GM12878 (cell line): ENCODE results near the gene TBC1D12. TPM values are rescaled to one million over a fixed set of nuclear protein-coding genes. Genes with fewer than 3 reads are reported as not detected.

Experiments used
- BHLHE40 ChIP-seq, 2 experiments: fragments of 450-650 bp in 1 of 2; IDR thresholded peaks; 2 replicates each; pipeline ENCODE4 v1.6.1; 2011 to 2017; ENCODE audit warnings: low read depth in 2 of 2, borderline replicate concordance in 1 of 2, improper control_type of control experiment in 1 of 2, low read length in 1 of 2, mild to moderate bottlenecking in 1 of 2
- CBFB ChIP-seq: IDR thresholded peaks from 2 replicates; pipeline ENCODE4 v1.6.1; 2016; ENCODE audit warnings: antibody characterized with exemption, low read depth
- CBX3 ChIP-seq: fragments of 200-600 bp; sonication (generic); IDR thresholded peaks from 2 replicates; pipeline ENCODE4 v1.6.1; 2016; ENCODE audit warnings: low read depth, borderline replicate concordance
- EGR1 ChIP-seq, 2 experiments: IDR thresholded peaks; 1 replicate in 1 of 2; 2 replicates in 1 of 2; pipeline ENCODE4 v1.6.1; 2011 to 2012; ENCODE audit warnings: low read depth in 2 of 2, low read length in 2 of 2, borderline replicate concordance in 1 of 2, mild to moderate bottlenecking in 1 of 2, moderate library complexity in 1 of 2
- EP300 ChIP-seq, 2 experiments: fragments of 150-350 bp in 1 of 2; IDR thresholded peaks; 2 replicates each; pipeline ENCODE4 v1.6.1; 2011 to 2012; ENCODE audit warnings: low read depth in 2 of 2, low read length in 2 of 2, borderline replicate concordance in 1 of 2, improper control_type of control experiment in 1 of 2, inconsistent platforms in 1 of 2; ENCODE audit not compliant: control insufficient read depth in 1 of 2
- GABPA ChIP-seq: IDR thresholded peaks from 2 replicates; pipeline ENCODE4 v1.6.1; 2014; ENCODE audit warnings: antibody characterized with exemption, low read depth, mild to moderate bottlenecking, inconsistent platforms
- HCFC1 ChIP-seq: fragments of 150-350 bp; IDR thresholded peaks from 2 replicates; pipeline ENCODE4 v1.6.1; 2014; ENCODE audit warnings: low read length
- HDAC6 ChIP-seq: fragments of 200-600 bp; sonication (generic); IDR thresholded peaks from one replicate; pipeline ENCODE4 v1.8.0; 2017; ENCODE audit warnings: antibody characterized with exemption; ENCODE audit not compliant: unreplicated experiment
- IRF3 ChIP-seq: fragments of 450-650 bp; IDR thresholded peaks from 2 replicates; pipeline ENCODE4 v1.6.1; 2014; ENCODE audit warnings: mild to moderate bottlenecking
- MAX ChIP-seq: IDR thresholded peaks from 2 replicates; pipeline ENCODE4 v1.6.1; 2012; ENCODE audit warnings: low read depth, low read length, improper control_type of control experiment
- MTA2 ChIP-seq: fragments of 450-650 bp; IDR thresholded peaks from 2 replicates; pipeline ENCODE4 v1.6.1; 2016; ENCODE audit warnings: low read depth, mild to moderate bottlenecking, moderate library complexity
- MXI1 ChIP-seq: fragments of 150-350 bp; IDR thresholded peaks from 2 replicates; pipeline ENCODE4 v1.6.1; 2011; ENCODE audit warnings: low read depth, mild to moderate bottlenecking, inconsistent platforms, low read length, improper control_type of control experiment
- NR2C1 ChIP-seq: fragments of 450-650 bp; IDR thresholded peaks from 2 replicates; pipeline ENCODE4 v1.6.1; 2017; ENCODE audit warnings: antibody characterized with exemption, mild to moderate bottlenecking, moderate library complexity
- NRF1 ChIP-seq: conservative IDR thresholded peaks from 2 replicates; pipeline ENCODE4 v1.6.1; 2011; ENCODE audit warnings: mild to moderate bottlenecking, low read depth, low read length, improper control_type of control experiment
- PBX3 ChIP-seq: IDR thresholded peaks from 2 replicates; pipeline ENCODE4 v1.6.1; 2011; ENCODE audit warnings: mild to moderate bottlenecking, low read depth, low read length, moderate library complexity; ENCODE audit not compliant: insufficient replicate concordance
- POU2F2 ChIP-seq: IDR thresholded peaks from 3 replicates; pipeline ENCODE4 v1.6.1; 2011; ENCODE audit warnings: low read depth, mild to moderate bottlenecking, low read length, borderline replicate concordance
- RELB ChIP-seq: fragments of 450-650 bp; IDR thresholded peaks from 2 replicates; pipeline ENCODE4 v1.6.1; 2017; ENCODE audit warnings: low read depth, mild to moderate bottlenecking, moderate library complexity
- STAT3 ChIP-seq: IDR thresholded peaks from 2 replicates; pipeline ENCODE4 v1.6.1; 2011; ENCODE audit warnings: low read depth, low read length, improper control_type of control experiment
- TAF1 ChIP-seq: IDR thresholded peaks from 2 replicates; pipeline ENCODE4 v1.6.1; 2011; ENCODE audit warnings: mild to moderate bottlenecking, low read depth, low read length, borderline replicate concordance
- TARDBP ChIP-seq: IDR thresholded peaks from 2 replicates; pipeline ENCODE4 v1.6.1; 2016; ENCODE audit warnings: borderline replicate concordance
- TCF12 ChIP-seq: IDR thresholded peaks from 2 replicates; pipeline ENCODE4 v1.6.1; 2011; ENCODE audit warnings: low read depth, mild to moderate bottlenecking, low read length
- TCF3 ChIP-seq: IDR thresholded peaks from 2 replicates; pipeline ENCODE4 v1.6.1; 2012; ENCODE audit warnings: low read depth, mild to moderate bottlenecking, low read length, borderline replicate concordance; ENCODE audit not compliant: insufficient read depth
- USF1 ChIP-seq: IDR thresholded peaks from 2 replicates; pipeline ENCODE4 v1.6.1; 2011; ENCODE audit warnings: borderline replicate concordance, low read depth, mild to moderate bottlenecking, moderate library complexity, mixed read lengths, low read length; ENCODE audit not compliant: insufficient read depth; ENCODE audit errors: extremely low read length
- YY1 ChIP-seq: IDR thresholded peaks from 2 replicates; pipeline ENCODE4 v1.6.1; 2011; ENCODE audit warnings: low read depth, mild to moderate bottlenecking, low read length
- ZSCAN29 ChIP-seq: fragments of 450-650 bp; IDR thresholded peaks from 2 replicates; pipeline ENCODE4 v1.6.1; 2017; ENCODE audit warnings: mild to moderate bottlenecking, moderate library complexity
- polyA plus RNA-seq, 11 experiments: library from polyadenylated mRNA; depleted of rRNA in 4 of 11; unstranded in 6 of 11; stranded (reverse) in 5 of 11; fragments of >200 nt; fragmentation: Nextera tagmentation in 4 of 11; fragmentation: Illumina TruSeq in 1 of 11; extraction: Ambion mirVana in 4 of 11; extraction: Trizol in 1 of 11; gene quantifications; 1 replicate in 1 of 11; 2 replicates in 10 of 11; pipeline versions ENCODE4 v1.2.1 to v1.2.3, GENCODE V29; 2011 to 2016; ENCODE audit warnings: inconsistent platforms in 2 of 11, missing spikeins in 2 of 11, low read depth in 1 of 11
- total RNA-seq, 4 experiments: library from RNA; depleted of rRNA in 3 of 4; stranded (reverse); fragments of >200 nt in 3 of 4; fragmentation: Illumina TruSeq in 1 of 4; extraction: Trizol in 1 of 4; gene quantifications; 2 replicates each; pipeline versions ENCODE4 v1.2.1 to v1.2.3, GENCODE V29; 2013 to 2021

TBC1D12 gene
- total and polyA plus RNA-seq, 10 of the 15 experiments (the other 5 are each of a cell fraction or from before 2014, with no cell fraction given): 2.6 to 7.5 (median 3.8) TPM

- TF ChIP-seq GABPA (peak; percentile 46; the same call in 1 of the 2 replicates), EP300 (IDR thresholded peaks at IDR 0.05; ENCODE audit: borderline replicate concordance in 1 of 2, control insufficient read depth in 1 of 2, low read depth in 2 of 2, low read length in 2 of 2) (0 out of 4 replicates have a peak, but pooled peaks of 1 of the 2 experiments have one; percentile 7), RELB (peak; percentile 62; the same call in 1 of the 2 replicates), STAT3 (no peak), CBFB (0 out of 2 replicates have a peak, but pooled peaks have one; percentile 33), USF1 (no peak), MTA2 (no peak), TARDBP (no peak), NRF1 (peak; percentile 46), TCF3 (no peak), CBX3 (no peak), MXI1 (peak; percentile 17), HDAC6 (no peak), EGR1 (IDR thresholded peaks at IDR 0.05; ENCODE audit: borderline replicate concordance in 1 of 2, low read depth in 2 of 2, low read length in 2 of 2) (peak in 1 of 2 experiments; percentile 48; a peak in 1 of 3 replicates), TCF12 (peak; percentile 63; the same call in 1 of the 2 replicates), PBX3 (peak; percentile 91), NR2C1 (0 out of 2 replicates have a peak, but pooled peaks have one; percentile 12), YY1 (peak; percentile 82), BHLHE40 (IDR thresholded peaks at IDR 0.05; ENCODE audit: borderline replicate concordance in 1 of 2, low read depth in 2 of 2, low read length in 1 of 2) (peak; percentile 66 to 76), TAF1 (peak; percentile 39; the same call in 1 of the 2 replicates), HCFC1 (peak; percentile 49; the same call in 1 of the 2 replicates), IRF3 (no peak), ZSCAN29 (no peak), MAX (peak; percentile 69; the same call in 1 of the 2 replicates), POU2F2 (no peak)
Observed at GRCh38 chr10:94402204-94402842, at the start of gene TBC1D12 (continued).
